ENCODE measurements around the gene PKDCC. TPM values are rescaled to one million over a fixed set of nuclear protein-coding genes. Genes with fewer than 3 reads are reported as not detected.

PKDCC gene
- total and polyA plus RNA-seq, 10 of the 15 experiments (the other 5 are each of a cell fraction or from before 2014, with no cell fraction given): 0.13 to 10.2 (median 2.3) TPM

DNA sequence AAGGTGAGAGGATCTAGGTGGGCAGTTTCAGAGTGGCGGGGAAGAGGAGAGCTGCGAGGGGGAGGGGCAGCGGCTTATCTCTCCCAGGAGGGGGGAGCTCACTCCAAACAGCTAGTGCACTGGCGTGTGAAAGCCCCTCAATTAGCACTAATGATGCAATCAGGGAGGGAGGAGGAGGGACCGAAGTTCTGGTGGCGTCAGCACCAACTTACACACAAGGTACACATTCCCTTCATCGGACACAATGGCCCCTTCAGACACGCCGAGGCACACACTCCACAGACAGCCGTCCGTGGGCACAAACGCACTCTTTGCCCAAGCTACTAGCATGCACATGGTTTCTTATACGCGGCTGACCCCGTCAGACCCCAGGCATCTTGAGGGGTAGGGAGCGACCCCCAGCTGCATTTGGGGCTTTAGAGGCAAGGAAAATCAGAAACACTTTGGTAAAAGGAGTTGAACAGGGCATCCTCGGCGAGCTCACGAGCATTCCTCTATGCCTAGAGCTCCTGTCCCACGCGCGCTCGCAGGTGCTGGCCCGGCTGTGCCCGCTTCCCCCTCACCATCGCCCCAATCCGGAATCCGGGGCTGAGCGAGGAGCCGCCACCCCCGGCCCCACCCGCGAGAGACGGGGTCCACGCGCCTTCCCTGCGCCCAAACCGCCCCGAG is 868 bp upstream of the PKDCC start (continued):
- no peak for TF ChIP-seq ZNF384 (IDR thresholded peaks at IDR 0.05; ENCODE audit: borderline replicate concordance, low read depth, low read length)

- FAIRE-seq (no peak), ATAC-seq (no peak), DNase-seq (ENCODE audit: low read depth, low spot score) (no peak)
- RAD21 ChIA-PET (ENCODE audit: unreplicated experiment): no interaction called here
- TF ChIP-seq TBL1XR1 (IDR thresholded peaks at IDR 0.05; ENCODE audit: low read depth, low read length) (no peak), BRCA1 (IDR thresholded peaks at IDR 0.05; ENCODE audit: low read depth, low read length) (no peak), LARP7 (IDR thresholded peaks at IDR 0.05) (no peak)
- Histone ChIP-seq H3K79me2 (ENCODE audit: control insufficient read depth, insufficient read depth, low read length) (no peaks in the 10 kb centered on the region), H3K9ac (ENCODE audit: control insufficient read depth, insufficient read depth, low read length) (no peak overlapping the region), H4K20me1 (ENCODE audit: control insufficient read depth, insufficient read depth) (no peaks in the 10 kb centered on the region), H3K4me2 (ENCODE audit: control insufficient read depth, insufficient read depth) (peak overlapping the region; percentile 59), H3K4me3 (no peak overlapping the region), H3K27ac (ENCODE audit: control insufficient read depth, insufficient read depth) (no peak overlapping the region), H2AFZ (ENCODE audit: control insufficient read depth, low read depth, low read length) (no peak overlapping the region; the same call in 1 of the 2 replicates), H3K27me3 (replicated peaks in 1 of 2; ENCODE audit: control insufficient read depth in 2 of 2, insufficient read depth in 2 of 2, low read length in 1 of 2) (peaks cover 13 to 15% of the 10 kb centered on the region in 2 experiments), H3K4me1 (ENCODE audit: control insufficient read depth, insufficient read depth, low read length) (no peaks in the 10 kb centered on the region), H3K36me3 (ENCODE audit: control insufficient read depth in 2 of 2, insufficient read depth in 2 of 2, low read length in 1 of 2) (no peaks in the 10 kb centered on the region), H3K9me3 (replicated peaks; ENCODE audit: control insufficient read depth, insufficient read depth, low read length) (no peaks in the 10 kb centered on the region)
- 28% methylated on average over 70 of the region's 80 CpGs for WGBS (ENCODE audit: insufficient coverage, insufficient replicate concordance, low lambda C conversion rate, missing lambda C conversion rate)
- SMC1A ChIA-PET (ENCODE audit: uncharacterized antibody, unreplicated experiment): no interaction called here
- no TSS peak for BruUV-seq (replicated peaks)
- intact Hi-C loops (cut with micrococcal nuclease; ENCODE audit: unreplicated experiment) (no loop called here), in situ Hi-C loops (cut with MboI) (no loop called here)
- CTCF ChIA-PET: no interaction called here
- POLR2A ChIA-PET: no interaction called here
These were observed 739 bp downstream of the PKDCC start for GRCh38 chr2:42048299-42049220.
